Measurements from ENCODE around the gene TNFAIP3.

GRCh38 chr6:137900815-137901214 lies 33.8 kb downstream of the TNFAIP3 start:
- no peak for TF ChIP-seq POLR2A (IDR thresholded peaks at IDR 0.05)
- TF ChIP-seq CTCF (IDR thresholded peaks at IDR 0.05), result no peak

Data from lower leg skin (tissue), 3 donors.